ENCODE results near the gene MEF2C.

GRCh38 chr5:88776692-88777091 is 106.3 kb downstream of the MEF2C start:
- no peak for TF ChIP-seq EZH2 (IDR thresholded peaks at IDR 0.05; ENCODE audit: insufficient read depth, poor library complexity, severe bottlenecking)
- no peak for TF ChIP-seq EZH2phosphoT487 (IDR thresholded peaks at IDR 0.05; ENCODE audit: insufficient read depth, low read depth)

Data from GM23248 (cell line).